ENCODE data around the gene RNF126.

The RNF126 gene

GRCh38 chr19:618674-619285 is 44.2 kb downstream of the RNF126 start:
- TF ChIP-seq CTCF (IDR thresholded peaks at IDR 0.05; ENCODE audit: low read depth, low read length) = no peak
- no peak for TF ChIP-seq EZH2phosphoT487 (IDR thresholded peaks at IDR 0.05; ENCODE audit: low read depth)
- Histone ChIP-seq H3K4me3 (ENCODE audit: low read length) (no peak overlapping the region), H3K27ac (ENCODE audit: low read length) (no peak overlapping the region), H3K4me1 (ENCODE audit: low read length) (no peaks in the 10 kb centered on the region), H3K9me3 (ENCODE audit: insufficient read depth, low read length) (no peaks in the 10 kb centered on the region), H3K79me2 (ENCODE audit: low read length) (no peaks in the 10 kb centered on the region), H3K27me3 (ENCODE audit: low read depth, low read length) (no peaks in the 10 kb centered on the region), H3K36me3 (replicated peaks; ENCODE audit: low read depth, low read length) (peaks cover 41% of the 10 kb centered on the region), H3K4me2 (ENCODE audit: low read length) (no peak overlapping the region), H2AFZ (ENCODE audit: low read depth, low read length) (no peak overlapping the region), H4K20me1 (ENCODE audit: insufficient read depth, low read length) (no peaks in the 10 kb centered on the region), H3K9ac (ENCODE audit: low read length) (no peak overlapping the region)

GRCh38 chr19:618247-618619 is 44.8 kb downstream of the RNF126 start:
- no peak overlapping the region for H3K4me2 ChIP-seq (ENCODE audit: low read length)
- H2AFZ ChIP-seq (ENCODE audit: low read depth, low read length) = no peak overlapping the region
- no peaks in the 10 kb centered on the region for H3K27me3 ChIP-seq (ENCODE audit: low read depth, low read length)
- no peaks in the 10 kb centered on the region for H4K20me1 ChIP-seq (ENCODE audit: insufficient read depth, low read length)
- TF ChIP-seq EZH2phosphoT487 (IDR thresholded peaks at IDR 0.05; ENCODE audit: low read depth) (no peak), CTCF (IDR thresholded peaks at IDR 0.05; ENCODE audit: low read depth, low read length) (no peak)
- peaks cover 41% of the 10 kb centered on the region for H3K36me3 ChIP-seq (replicated peaks; ENCODE audit: low read depth, low read length)
- no peaks in the 10 kb centered on the region for H3K4me1 ChIP-seq (ENCODE audit: low read length)
- H3K27ac ChIP-seq (ENCODE audit: low read length) = no peak overlapping the region
- H3K9me3 ChIP-seq (ENCODE audit: insufficient read depth, low read length) = no peaks in the 10 kb centered on the region
- no peak overlapping the region for H3K9ac ChIP-seq (ENCODE audit: low read length)
- no peaks in the 10 kb centered on the region for H3K79me2 ChIP-seq (ENCODE audit: low read length)
- no peak overlapping the region for H3K4me3 ChIP-seq (ENCODE audit: low read length)

GRCh38 chr19:617551-618246 is 45.3 kb downstream of the RNF126 start:
- TF ChIP-seq EZH2phosphoT487 (IDR thresholded peaks at IDR 0.05; ENCODE audit: low read depth) (no peak), CTCF (IDR thresholded peaks at IDR 0.05; ENCODE audit: low read depth, low read length) (no peak)
- no peaks in the 10 kb centered on the region for H3K9me3 ChIP-seq (ENCODE audit: insufficient read depth, low read length)
- no peaks in the 10 kb centered on the region for H3K79me2 ChIP-seq (ENCODE audit: low read length)
- H3K4me3 ChIP-seq (ENCODE audit: low read length) = no peak overlapping the region
- H3K4me1 ChIP-seq (ENCODE audit: low read length) = no peaks in the 10 kb centered on the region
- no peaks in the 10 kb centered on the region for H4K20me1 ChIP-seq (ENCODE audit: insufficient read depth, low read length)
- no peaks in the 10 kb centered on the region for H3K27me3 ChIP-seq (ENCODE audit: low read depth, low read length)
- no peak overlapping the region for H2AFZ ChIP-seq (ENCODE audit: low read depth, low read length)
- no peak overlapping the region for H3K4me2 ChIP-seq (ENCODE audit: low read length)
- H3K36me3 ChIP-seq (replicated peaks; ENCODE audit: low read depth, low read length) = peaks cover 44% of the 10 kb centered on the region
- H3K27ac ChIP-seq (ENCODE audit: low read length) = no peak overlapping the region
- H3K9ac ChIP-seq (ENCODE audit: low read length) = no peak overlapping the region

- Histone ChIP-seq H3K9ac (ENCODE audit: low read length) (no peak overlapping the region), H3K36me3 (replicated peaks; ENCODE audit: low read depth, low read length) (peaks cover 41% of the 10 kb centered on the region), H3K79me2 (ENCODE audit: low read length) (no peaks in the 10 kb centered on the region), H2AFZ (ENCODE audit: low read depth, low read length) (no peak overlapping the region), H3K4me1 (ENCODE audit: low read length) (no peaks in the 10 kb centered on the region), H3K4me2 (ENCODE audit: low read length) (no peak overlapping the region), H3K4me3 (ENCODE audit: low read length) (no peak overlapping the region), H4K20me1 (ENCODE audit: insufficient read depth, low read length) (no peaks in the 10 kb centered on the region), H3K9me3 (ENCODE audit: insufficient read depth, low read length) (no peaks in the 10 kb centered on the region), H3K27me3 (ENCODE audit: low read depth, low read length) (no peaks in the 10 kb centered on the region), H3K27ac (ENCODE audit: low read length) (no peak overlapping the region)
- TF ChIP-seq CTCF (IDR thresholded peaks at IDR 0.05; ENCODE audit: low read depth, low read length) = no peak
Observed at GRCh38 chr19:616747-617526, 46.1 kb downstream of the RNF126 start.
